OCI-LY1 (cell line): ENCODE results near the gene PSMA2.

Source experiments
- EZH2 ChIP-seq: fragments of 200-600 bp; sonication (generic), shearing (Covaris generic); IDR thresholded peaks from 2 replicates; pipeline ENCODE4 v1.8.0; 2017; ENCODE audit warnings: borderline replicate concordance, mixed run types, mild to moderate bottlenecking, antibody characterized with exemption, low read length, moderate library complexity, mixed read lengths
- TF ChIP-seq, protein P1 (sequence below): fragments of 200-600 bp; sonication (generic), shearing (Covaris generic); IDR thresholded peaks from 2 replicates; pipeline ENCODE4 v1.5.1; 2017; ENCODE audit warnings: mild to moderate bottlenecking, antibody characterized with exemption, low read length, moderate library complexity, mixed read lengths

GRCh38 chr7:42878303-42878702 is 53.7 kb downstream of the PSMA2 start:
- TF ChIP-seq, protein P1, sequence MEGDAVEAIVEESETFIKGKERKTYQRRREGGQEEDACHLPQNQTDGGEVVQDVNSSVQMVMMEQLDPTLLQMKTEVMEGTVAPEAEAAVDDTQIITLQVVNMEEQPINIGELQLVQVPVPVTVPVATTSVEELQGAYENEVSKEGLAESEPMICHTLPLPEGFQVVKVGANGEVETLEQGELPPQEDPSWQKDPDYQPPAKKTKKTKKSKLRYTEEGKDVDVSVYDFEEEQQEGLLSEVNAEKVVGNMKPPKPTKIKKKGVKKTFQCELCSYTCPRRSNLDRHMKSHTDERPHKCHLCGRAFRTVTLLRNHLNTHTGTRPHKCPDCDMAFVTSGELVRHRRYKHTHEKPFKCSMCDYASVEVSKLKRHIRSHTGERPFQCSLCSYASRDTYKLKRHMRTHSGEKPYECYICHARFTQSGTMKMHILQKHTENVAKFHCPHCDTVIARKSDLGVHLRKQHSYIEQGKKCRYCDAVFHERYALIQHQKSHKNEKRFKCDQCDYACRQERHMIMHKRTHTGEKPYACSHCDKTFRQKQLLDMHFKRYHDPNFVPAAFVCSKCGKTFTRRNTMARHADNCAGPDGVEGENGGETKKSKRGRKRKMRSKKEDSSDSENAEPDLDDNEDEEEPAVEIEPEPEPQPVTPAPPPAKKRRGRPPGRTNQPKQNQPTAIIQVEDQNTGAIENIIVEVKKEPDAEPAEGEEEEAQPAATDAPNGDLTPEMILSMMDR = no peak
- no peak for TF ChIP-seq EZH2
